ENCODE results near the gene GUCY2C.
A peak's percentile ranks its signal among the peaks of the same experiment; 100 is the strongest.

GRCh38 chr12:14577344-14577743, 119.1 kb downstream of the GUCY2C start:
- no peak for TF ChIP-seq CTCF (IDR thresholded peaks at IDR 0.05; ENCODE audit: insufficient read depth, low read length)
- TF ChIP-seq POLR2AphosphoS5 (IDR thresholded peaks at IDR 0.05; ENCODE audit: low read depth): peak; percentile 90
- 0 out of 2 replicates have a peak, but pooled peaks have one; percentile 36 for TF ChIP-seq GABPA (IDR thresholded peaks at IDR 0.05; ENCODE audit: low read depth)
- TF ChIP-seq REST (IDR thresholded peaks at IDR 0.05; ENCODE audit: insufficient replicate concordance, low read depth): no peak
